ENCODE data around the gene MYL6. TPM values are rescaled to one million over a fixed set of nuclear protein-coding genes. Genes with fewer than 3 reads are reported as not detected.

The MYL6 gene
- total and polyA plus RNA-seq, 2 donors (not counting 3 experiments of a cell fraction or from before 2014, with no cell fraction given) = 2,543 to 8,470 TPM

GRCh38 chr12:56118688-56119357, 39.3 kb upstream of the MYL6 start:
- Histone ChIP-seq H4K20me1 (replicated peaks; ENCODE audit: control insufficient read depth, extremely low read depth, insufficient read depth, low read length) (no peaks in the 10 kb centered on the region), H3K9me3 (replicated peaks; ENCODE audit: control insufficient read depth, insufficient read depth, low read length) (no peaks in the 10 kb centered on the region), H3K79me2 (ENCODE audit: control insufficient read depth, insufficient read depth, low read length) (peaks cover 24% of the 10 kb centered on the region), H3K27me3 (ENCODE audit: control insufficient read depth in 2 of 2, insufficient read depth in 2 of 2, low read length in 2 of 2) (no peaks in the 10 kb centered on the region), H3K4me3 (replicated peaks in 1 of 3; ENCODE audit: insufficient read depth in 1 of 3, low read depth in 1 of 3, low read length in 3 of 3) (peak overlapping the region; percentile 10 to 60 (median 52)), H3K9ac (replicated peaks; ENCODE audit: extremely low read depth, insufficient read depth, low read length) (peak overlapping the region; percentile 71), H3K9me1 (replicated peaks; ENCODE audit: control insufficient read depth, extremely low read depth, insufficient read depth, low read length) (no peaks in the 10 kb centered on the region), H3K27ac (ENCODE audit: insufficient read depth, low read depth, low read length) (peak overlapping the region; percentile 47), H2AFZ (ENCODE audit: low read depth, low read length) (no peak overlapping the region), H3K4me1 (ENCODE audit: control insufficient read depth, extremely low read depth, insufficient read depth, low read length) (peaks cover 24% of the 10 kb centered on the region), H3K36me3 (ENCODE audit: control insufficient read depth in 2 of 2, extremely low read depth in 1 of 2, insufficient read depth in 2 of 2, low read length in 2 of 2) (peaks cover 0 to 13% of the 10 kb centered on the region in 2 experiments), H3K4me2 (ENCODE audit: insufficient read depth, low read length) (peak overlapping the region; percentile 71)
- intact Hi-C loops (cut with micrococcal nuclease) (loop anchor here (1.0 kb wide), 9 partner anchors 7 to 377 kb away; partner anchors contain the start of genes ANKRD52, CS, NABP2 and SMARCC2), dilution Hi-C loops (cut with MboI; ENCODE audit: extremely low pct_ligation_motif_present, low sequenced_read_pairs) (no loop called here)
- FAIRE-seq = no peak
- no TSS peak for BruUV-seq (replicated peaks)
- ChIA-PET POLR2A (interaction anchor here (0.9 to 4.0 kb wide), 10 partner anchors 9 to 103 kb away, joined by 3 to 37 read pairs (median 8); partner anchors contain the start of genes ESYT1, MYL6, PA2G4 and RNF41), CTCF (interaction anchor here (0.8 to 11.9 kb wide), 16 partner anchors 9 to 380 kb away, joined by 3 to 236 read pairs (median 4); partner anchors contain the start of genes ANKRD52, ESYT1, PA2G4 and RNF41)
- TF ChIP-seq MYC (IDR thresholded peaks at IDR 0.05; ENCODE audit: low read depth, low read length) = no peak
- DNase-seq (ENCODE audit: low read depth, low spot score) = no peak

GRCh38 chr12:56119361-56119796, 38.8 kb upstream of the MYL6 start:
- H4K20me1 ChIP-seq (replicated peaks; ENCODE audit: control insufficient read depth, extremely low read depth, insufficient read depth, low read length) = no peaks in the 10 kb centered on the region
- H3K4me2 ChIP-seq (ENCODE audit: insufficient read depth, low read length) = peak overlapping the region; percentile 71
- H3K27ac ChIP-seq (ENCODE audit: insufficient read depth, low read depth, low read length) = peak overlapping the region; percentile 47
- H3K27me3 ChIP-seq (ENCODE audit: control insufficient read depth in 2 of 2, insufficient read depth in 2 of 2, low read length in 2 of 2) = no peaks in the 10 kb centered on the region
- peaks cover 24% of the 10 kb centered on the region for H3K4me1 ChIP-seq (ENCODE audit: control insufficient read depth, extremely low read depth, insufficient read depth, low read length)
- H3K9me3 ChIP-seq (replicated peaks; ENCODE audit: control insufficient read depth, insufficient read depth, low read length) = no peaks in the 10 kb centered on the region
- dilution Hi-C loops (cut with MboI; ENCODE audit: extremely low pct_ligation_motif_present, low sequenced_read_pairs) = no loop called here
- BruUV-seq (replicated peaks) = no TSS peak
- H3K4me3 ChIP-seq (replicated peaks in 1 of 3; ENCODE audit: insufficient read depth in 1 of 3, low read depth in 1 of 3, low read length in 3 of 3) = peak overlapping the region in 1 of 3 experiments; percentile 60
- intact Hi-C loops (cut with micrococcal nuclease) = loop anchor here (1.0 kb wide), 4 partner anchors 41 to 345 kb away; partner anchors contain the start of genes NABP2 and SMARCC2
- peak; percentile 92 for FAIRE-seq
- H3K9ac ChIP-seq (replicated peaks; ENCODE audit: extremely low read depth, insufficient read depth, low read length) = no peak overlapping the region
- peaks cover 24% of the 10 kb centered on the region for H3K79me2 ChIP-seq (ENCODE audit: control insufficient read depth, insufficient read depth, low read length)
- no peaks in the 10 kb centered on the region for H3K9me1 ChIP-seq (replicated peaks; ENCODE audit: control insufficient read depth, extremely low read depth, insufficient read depth, low read length)
- TF ChIP-seq MYC (IDR thresholded peaks at IDR 0.05; ENCODE audit: low read depth, low read length) (peak; percentile 92), FOS (IDR thresholded peaks at IDR 0.05; ENCODE audit: borderline replicate concordance, insufficient read depth, low read length) (no peak), EZH2 (IDR thresholded peaks at IDR 0.05; ENCODE audit: borderline replicate concordance, low read depth, low read length, severe bottlenecking) (no peak), MAX (IDR thresholded peaks at IDR 0.05; ENCODE audit: insufficient read depth, insufficient read length) (peak; percentile 91), CTCF (IDR thresholded peaks at IDR 0.05; ENCODE audit: extremely low read depth in 1 of 2, insufficient read depth in 1 of 2, low read depth in 1 of 2, low read length in 2 of 2) (peak; percentile 66 to 75)
- no peak overlapping the region for H2AFZ ChIP-seq (ENCODE audit: low read depth, low read length)
- peak; percentile 79 for DNase-seq (ENCODE audit: low read depth, low spot score)
- CTCF ChIA-PET = interaction anchor here (0.5 to 11.9 kb wide), 16 partner anchors 8 to 510 kb away, joined by 3 to 236 read pairs (median 5); partner anchors contain the start of genes ANKRD52, ESYT1, MYL6 and PA2G4
- POLR2A ChIA-PET = interaction anchor here (0.6 to 3.0 kb wide), 5 partner anchors 9 to 378 kb away, joined by 4 to 20 read pairs (median 8); partner anchors contain the start of genes ESYT1 and MYL6
- peaks cover 0 to 13% of the 10 kb centered on the region in 2 experiments for H3K36me3 ChIP-seq (ENCODE audit: control insufficient read depth in 2 of 2, extremely low read depth in 1 of 2, insufficient read depth in 2 of 2, low read length in 2 of 2)
